Measurements from ENCODE around the gene ENOPH1. TPM values are rescaled to one million over a fixed set of nuclear protein-coding genes. Genes with fewer than 3 reads are reported as not detected.
"Not testable (repeated sequence)": the region's sequence is repeated elsewhere in the genome, so short reads cannot be mapped to it uniquely, and the experiment has no call there.

Gene ENOPH1
- polyA plus RNA-seq, 1 donor from 2014 or later, result 159 TPM

DNA sequence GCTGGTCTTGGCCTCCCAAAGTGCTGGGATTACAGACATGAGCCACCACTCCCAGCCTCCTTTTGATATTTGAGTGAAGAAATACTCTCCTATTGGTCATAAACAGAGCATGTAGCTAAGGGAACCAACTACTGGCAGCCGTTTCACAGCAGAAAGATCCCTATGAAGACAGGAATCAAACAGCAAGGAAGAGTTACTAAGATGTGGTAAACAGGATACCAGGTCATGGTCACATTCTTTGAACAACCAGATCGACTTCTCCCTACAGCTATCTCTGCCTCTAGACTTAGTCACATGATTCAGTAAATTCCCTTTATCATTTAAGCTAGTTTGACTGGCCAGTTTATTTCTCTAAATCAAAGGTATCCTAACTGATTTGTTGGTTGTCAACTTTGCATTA lies 47.6 kb upstream of the ENOPH1 start:
- Histone ChIP-seq H2AFZ (ENCODE audit: low read depth, low read length) (no peak overlapping the region), H3K9me2 (ENCODE audit: insufficient read depth, low read length) (no peaks in the 10 kb centered on the region), H3K27me3 (ENCODE audit: insufficient read depth, low read depth, low read length) (no peaks in the 10 kb centered on the region), H3K9me3 (ENCODE audit: low read length) (no peaks in the 10 kb centered on the region), H3K79me2 (replicated peaks; ENCODE audit: insufficient read depth, low read length) (peaks cover 5% of the 10 kb centered on the region), H3F3A (ENCODE audit: insufficient read depth, low read length, poor library complexity, severe bottlenecking) (no peaks in the 10 kb centered on the region), H3K4me2 (ENCODE audit: low read length) (no peak overlapping the region), H3K9ac (ENCODE audit: low read length) (no peak overlapping the region), H3K36me3 (ENCODE audit: insufficient read depth, low read length) (no peaks in the 10 kb centered on the region), H3K27ac (ENCODE audit: low read length) (no peak overlapping the region), H4K20me1 (ENCODE audit: insufficient read depth) (no peaks in the 10 kb centered on the region), H3K4me3 (ENCODE audit: low read length) (no peak overlapping the region)
- TF ChIP-seq MXI1 (conservative IDR thresholded peaks at IDR 0.05; ENCODE audit: poor library complexity, severe bottlenecking) (no peak), TAF1 (IDR thresholded peaks at IDR 0.05; ENCODE audit: low read depth) (no peak), RAD21 (conservative IDR thresholded peaks at IDR 0.05) (no peak), CTCF (IDR thresholded peaks at IDR 0.05; ENCODE audit: poor library complexity, severe bottlenecking) (no peak), POLR2AphosphoS5 (IDR thresholded peaks at IDR 0.05) (no peak), SMC3 (conservative IDR thresholded peaks at IDR 0.05; ENCODE audit: poor library complexity) (no peak), EZH2 (IDR thresholded peaks at IDR 0.05; ENCODE audit: borderline replicate concordance, insufficient read depth, low read length, poor library complexity, severe bottlenecking) (no peak), REST (IDR thresholded peaks at IDR 0.05; ENCODE audit: borderline replicate concordance) (no peak), EP300 (conservative IDR thresholded peaks at IDR 0.05; ENCODE audit: poor library complexity, severe bottlenecking) (no peak)

DNA sequence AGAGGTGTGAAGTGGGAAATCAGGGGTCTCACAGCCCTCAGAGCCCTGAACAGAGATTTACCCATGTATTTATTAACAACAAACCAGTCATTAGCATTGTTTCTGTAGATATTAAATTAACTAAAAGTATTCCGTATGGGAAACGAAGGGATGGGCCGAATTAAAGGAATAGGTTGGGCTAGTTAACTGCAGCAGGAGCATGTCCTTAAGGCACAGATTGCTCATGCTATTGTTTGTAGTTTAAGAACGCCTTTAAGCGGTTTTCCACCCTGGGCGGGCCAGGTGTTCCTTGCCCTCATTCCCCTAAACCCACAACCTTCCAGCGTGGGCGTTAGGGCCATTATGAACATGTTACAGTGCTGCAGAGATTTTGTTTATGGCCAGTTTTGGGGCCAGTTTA lies 44.1 kb upstream of the ENOPH1 start:
- H3K36me3 ChIP-seq (ENCODE audit: insufficient read depth, low read length); H3K9me3 ChIP-seq (ENCODE audit: low read length); H3K27ac ChIP-seq (ENCODE audit: low read length); H4K20me1 ChIP-seq (ENCODE audit: insufficient read depth); H3K9me2 ChIP-seq (ENCODE audit: insufficient read depth, low read length); H3F3A ChIP-seq (ENCODE audit: insufficient read depth, low read length, poor library complexity, severe bottlenecking); H3K9ac ChIP-seq (ENCODE audit: low read length); H3K4me3 ChIP-seq (ENCODE audit: low read length); H2AFZ ChIP-seq (ENCODE audit: low read depth, low read length); H3K79me2 ChIP-seq (replicated peaks; ENCODE audit: insufficient read depth, low read length); H3K27me3 ChIP-seq (ENCODE audit: insufficient read depth, low read depth, low read length); H3K4me2 ChIP-seq (ENCODE audit: low read length): not testable (repeated sequence)

GRCh38 chr4:82388405-82388804 lies 42.0 kb upstream of the ENOPH1 start:
- H3K27me3 ChIP-seq (ENCODE audit: insufficient read depth, low read depth, low read length), result no peaks in the 10 kb centered on the region
- H3K4me2 ChIP-seq (ENCODE audit: low read length), result no peak overlapping the region
- H3F3A ChIP-seq (ENCODE audit: insufficient read depth, low read length, poor library complexity, severe bottlenecking), result no peaks in the 10 kb centered on the region
- H3K36me3 ChIP-seq (ENCODE audit: insufficient read depth, low read length), result no peaks in the 10 kb centered on the region
- H2AFZ ChIP-seq (ENCODE audit: low read depth, low read length), result no peak overlapping the region
- no peaks in the 10 kb centered on the region for H3K79me2 ChIP-seq (replicated peaks; ENCODE audit: insufficient read depth, low read length)
- H3K27ac ChIP-seq (ENCODE audit: low read length), result no peak overlapping the region
- TF ChIP-seq REST (IDR thresholded peaks at IDR 0.05; ENCODE audit: borderline replicate concordance) (no peak), RAD21 (conservative IDR thresholded peaks at IDR 0.05) (no peak), SMC3 (conservative IDR thresholded peaks at IDR 0.05; ENCODE audit: poor library complexity) (no peak), TAF1 (IDR thresholded peaks at IDR 0.05; ENCODE audit: low read depth) (no peak), CTCF (IDR thresholded peaks at IDR 0.05; ENCODE audit: poor library complexity, severe bottlenecking) (no peak), POLR2AphosphoS5 (IDR thresholded peaks at IDR 0.05) (no peak), EZH2 (IDR thresholded peaks at IDR 0.05; ENCODE audit: borderline replicate concordance, insufficient read depth, low read length, poor library complexity, severe bottlenecking) (no peak), MXI1 (conservative IDR thresholded peaks at IDR 0.05; ENCODE audit: poor library complexity, severe bottlenecking) (no peak), EP300 (conservative IDR thresholded peaks at IDR 0.05; ENCODE audit: poor library complexity, severe bottlenecking) (no peak)
- H3K9ac ChIP-seq (ENCODE audit: low read length), result no peak overlapping the region
- H3K4me3 ChIP-seq (ENCODE audit: low read length), result no peak overlapping the region
- H3K9me2 ChIP-seq (ENCODE audit: insufficient read depth, low read length), result no peaks in the 10 kb centered on the region
- no peaks in the 10 kb centered on the region for H4K20me1 ChIP-seq (ENCODE audit: insufficient read depth)
- H3K9me3 ChIP-seq (ENCODE audit: low read length), result no peaks in the 10 kb centered on the region
